Measurements from ENCODE around the gene PSMA6.
"Not testable (repeated sequence)": the region's sequence is repeated elsewhere in the genome, so short reads cannot be mapped to it uniquely, and the experiment has no call there.

Gene PSMA6

DNA sequence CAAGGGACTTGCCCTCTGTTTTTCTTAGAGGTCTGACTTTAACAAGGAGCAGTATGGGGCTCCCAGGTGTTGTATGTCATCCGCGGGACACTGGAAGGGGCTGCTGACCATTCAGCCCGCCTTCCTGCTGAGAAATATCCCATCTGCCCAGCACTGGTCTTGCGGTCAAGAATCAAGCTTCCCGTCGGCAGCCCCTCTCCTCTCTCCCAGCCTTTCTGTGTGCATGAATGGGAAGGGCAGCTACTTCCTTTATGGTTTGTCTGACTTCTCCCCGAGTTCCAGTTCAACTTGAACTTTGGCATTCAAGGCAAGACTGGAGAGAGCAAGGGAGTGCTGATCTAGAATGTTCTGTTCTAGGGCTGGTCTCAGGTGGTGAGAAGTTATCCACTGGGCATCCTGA, 51.5 kb downstream of the PSMA6 start:
- DNase-seq (ENCODE audit: low read depth): no peak
- H3K4me3 ChIP-seq (ENCODE audit: low read length): no peak overlapping the region
- TF ChIP-seq, protein P1, sequence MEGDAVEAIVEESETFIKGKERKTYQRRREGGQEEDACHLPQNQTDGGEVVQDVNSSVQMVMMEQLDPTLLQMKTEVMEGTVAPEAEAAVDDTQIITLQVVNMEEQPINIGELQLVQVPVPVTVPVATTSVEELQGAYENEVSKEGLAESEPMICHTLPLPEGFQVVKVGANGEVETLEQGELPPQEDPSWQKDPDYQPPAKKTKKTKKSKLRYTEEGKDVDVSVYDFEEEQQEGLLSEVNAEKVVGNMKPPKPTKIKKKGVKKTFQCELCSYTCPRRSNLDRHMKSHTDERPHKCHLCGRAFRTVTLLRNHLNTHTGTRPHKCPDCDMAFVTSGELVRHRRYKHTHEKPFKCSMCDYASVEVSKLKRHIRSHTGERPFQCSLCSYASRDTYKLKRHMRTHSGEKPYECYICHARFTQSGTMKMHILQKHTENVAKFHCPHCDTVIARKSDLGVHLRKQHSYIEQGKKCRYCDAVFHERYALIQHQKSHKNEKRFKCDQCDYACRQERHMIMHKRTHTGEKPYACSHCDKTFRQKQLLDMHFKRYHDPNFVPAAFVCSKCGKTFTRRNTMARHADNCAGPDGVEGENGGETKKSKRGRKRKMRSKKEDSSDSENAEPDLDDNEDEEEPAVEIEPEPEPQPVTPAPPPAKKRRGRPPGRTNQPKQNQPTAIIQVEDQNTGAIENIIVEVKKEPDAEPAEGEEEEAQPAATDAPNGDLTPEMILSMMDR (conservative IDR thresholded peaks at IDR 0.05; ENCODE audit: low read length): no peak

DNA sequence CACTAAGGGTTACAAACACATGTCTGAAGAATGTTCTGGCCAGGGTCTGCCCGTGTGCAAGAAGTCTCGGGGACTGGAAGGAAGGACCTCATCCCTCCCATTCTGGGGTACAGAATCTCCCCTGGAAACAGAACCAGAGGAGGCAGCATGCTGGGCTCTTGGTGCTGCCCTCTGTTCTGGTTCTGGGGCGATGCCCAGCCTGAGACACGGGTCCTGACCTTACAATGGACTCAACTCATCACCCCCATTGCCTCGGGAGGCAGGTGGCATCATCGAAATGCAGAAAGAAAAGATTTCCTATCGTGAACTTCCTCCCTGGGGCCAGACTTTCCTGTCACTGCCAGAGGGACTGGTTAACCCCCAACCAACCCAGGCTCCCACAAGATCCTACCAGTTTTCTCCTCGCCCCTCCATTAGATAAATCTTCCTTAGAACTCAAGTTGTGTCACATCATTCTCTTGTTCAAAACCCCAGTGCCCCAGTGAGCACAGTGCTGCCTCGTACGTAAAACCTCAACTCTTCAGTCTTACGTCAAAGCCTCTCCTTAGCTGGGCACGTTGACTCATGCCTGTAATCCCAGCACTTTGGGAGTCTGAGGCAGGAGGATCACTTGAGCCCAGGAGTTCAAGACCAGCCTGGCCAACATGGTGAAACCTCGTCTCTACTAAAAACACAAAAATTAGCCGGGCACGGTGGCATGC, 52.1 kb downstream of the PSMA6 start:
- DNase-seq (ENCODE audit: low read depth): no peak
- TF ChIP-seq, protein P1 (conservative IDR thresholded peaks at IDR 0.05; ENCODE audit: low read length): no peak
- no peak overlapping the region for H3K4me3 ChIP-seq (ENCODE audit: low read length)

DNA sequence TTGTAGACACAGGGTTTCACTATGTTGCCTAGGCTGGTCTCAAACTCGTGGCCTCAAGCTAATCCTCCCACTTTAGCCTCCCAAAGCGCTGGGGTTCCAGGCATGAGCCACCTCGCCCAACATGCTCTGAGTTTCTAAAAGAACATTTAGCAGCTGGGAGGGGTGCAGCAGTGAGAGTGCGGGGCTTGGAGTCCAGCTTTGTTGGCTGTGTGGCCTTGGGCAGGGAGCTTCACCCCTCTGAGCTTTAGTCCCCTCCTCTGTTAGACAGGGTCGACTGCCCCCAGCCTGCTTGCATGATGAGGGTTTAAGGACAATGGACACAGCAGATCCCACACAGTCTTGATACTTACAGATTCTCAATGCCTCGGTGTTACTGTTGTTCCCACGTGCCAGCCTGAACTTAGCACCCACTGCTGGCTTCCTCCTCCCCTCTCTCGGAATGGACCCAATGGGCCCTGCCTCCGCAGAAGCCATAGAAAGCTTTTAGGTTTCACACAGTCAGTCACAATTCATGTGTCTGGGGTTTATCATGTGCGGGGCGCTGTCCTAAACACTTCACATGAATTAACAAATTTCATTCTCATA, 54.6 kb downstream of the PSMA6 start:
- TF ChIP-seq, protein P1 (conservative IDR thresholded peaks at IDR 0.05; ENCODE audit: low read length): no peak
- H3K4me3 ChIP-seq (ENCODE audit: low read length): no peak overlapping the region

DNA sequence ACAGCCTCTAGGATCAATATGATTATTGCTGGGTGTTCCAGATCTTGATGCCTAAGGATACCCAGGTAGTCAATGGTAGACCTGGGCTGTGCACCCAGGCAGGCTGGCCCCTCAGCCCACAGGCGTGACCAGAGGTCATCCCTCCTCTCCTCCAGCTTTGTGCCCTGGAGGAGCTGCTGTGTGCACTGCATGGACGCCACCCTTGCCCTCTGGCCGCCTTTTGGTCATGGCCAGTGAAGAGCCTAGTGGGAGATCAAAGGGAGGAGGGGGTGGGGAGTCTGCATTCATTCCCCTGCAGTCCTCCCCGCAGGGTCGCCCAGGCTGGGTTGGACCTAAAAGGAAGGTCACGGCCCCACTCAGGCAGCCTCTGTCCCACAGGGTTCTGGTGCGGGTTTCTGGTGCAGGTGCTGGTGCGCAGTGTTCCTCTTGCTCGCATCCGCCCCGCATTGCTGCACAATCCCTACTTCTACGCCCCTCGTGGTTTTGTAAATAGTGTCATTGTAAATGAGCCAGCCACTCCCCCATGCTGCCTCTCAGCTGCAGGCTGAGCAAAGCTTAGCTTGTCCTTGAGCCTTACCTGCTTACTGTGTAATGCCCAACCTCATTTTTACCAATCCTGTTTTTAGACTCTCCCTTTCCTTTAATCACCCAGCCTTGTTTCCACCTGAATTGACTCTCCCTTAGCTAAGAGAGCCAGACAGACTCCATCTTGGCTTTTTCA, 55.3 kb downstream of the PSMA6 start:
- TF ChIP-seq, protein P1 (conservative IDR thresholded peaks at IDR 0.05; ENCODE audit: low read length): no peak
- no peak for DNase-seq (ENCODE audit: low read depth)
- no peak overlapping the region for H3K4me3 ChIP-seq (ENCODE audit: low read length)

More for the DNA sequence above, 54.6 kb downstream of the PSMA6 start:
- DNase-seq (ENCODE audit: low read depth): no peak

DNA sequence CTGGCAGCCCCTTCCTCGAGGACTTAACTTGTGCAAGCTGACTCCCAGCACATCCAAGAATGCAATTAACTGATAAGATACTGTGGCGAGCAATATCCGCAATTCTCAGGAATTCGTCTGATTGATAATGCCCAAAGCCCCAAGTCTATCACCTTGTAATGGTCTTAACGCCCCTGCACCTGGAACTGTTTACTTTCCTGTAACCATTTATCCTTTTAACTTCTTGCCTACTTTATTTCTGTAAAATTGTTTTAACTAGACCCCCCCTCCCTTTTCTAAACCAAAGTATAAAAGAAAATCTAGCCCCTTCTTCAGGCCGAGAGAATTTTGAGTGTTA, 55.8 kb downstream of the PSMA6 start:
- not testable (repeated sequence) for DNase-seq (ENCODE audit: low read depth); H3K4me3 ChIP-seq (ENCODE audit: low read length)

DNA sequence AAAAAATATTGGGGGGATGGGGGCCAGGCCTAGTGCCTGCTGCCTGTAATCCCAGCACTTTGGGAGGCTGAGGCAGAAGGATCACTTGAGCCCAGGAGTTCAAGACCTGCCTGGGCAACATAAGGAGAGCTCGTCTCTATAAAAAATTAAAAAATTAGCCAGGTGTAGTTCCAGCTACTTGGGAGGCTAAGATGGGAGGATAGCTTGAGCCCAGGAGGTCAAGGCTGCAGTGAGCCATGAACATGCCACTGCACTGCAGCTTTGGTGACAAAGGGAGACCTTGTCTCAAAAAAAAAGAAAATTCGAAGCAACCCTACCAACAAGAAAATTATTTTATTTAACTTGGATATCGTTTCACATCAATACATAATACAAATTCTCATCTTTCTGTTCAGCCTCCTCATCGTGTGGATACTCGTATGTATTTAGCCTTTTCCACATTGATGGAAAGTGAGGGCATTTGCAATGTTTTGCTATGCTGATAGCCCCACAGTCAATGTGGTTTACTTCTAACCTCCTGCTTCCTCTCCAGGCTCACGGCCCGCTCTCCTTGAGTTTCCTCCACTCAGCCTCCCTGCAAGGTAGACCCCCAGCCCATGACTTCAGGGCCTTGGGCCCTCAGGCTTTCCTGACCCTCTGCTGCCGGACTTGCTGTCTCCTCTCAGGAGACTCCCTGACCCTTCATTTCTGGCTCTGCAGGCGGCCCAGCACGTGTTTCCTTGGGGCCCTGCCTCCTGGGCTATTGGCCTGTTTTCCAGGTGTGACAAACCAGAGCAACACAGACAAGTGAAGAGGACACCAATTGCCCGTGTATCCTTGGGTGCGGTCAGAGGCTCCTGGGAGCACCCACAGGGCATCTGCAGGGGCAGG, 57.5 kb downstream of the PSMA6 start:
- no peak overlapping the region for H3K4me3 ChIP-seq (ENCODE audit: low read length)
- no peak for DNase-seq (ENCODE audit: low read depth)
- TF ChIP-seq, protein P1 (conservative IDR thresholded peaks at IDR 0.05; ENCODE audit: low read length): no peak

DNA sequence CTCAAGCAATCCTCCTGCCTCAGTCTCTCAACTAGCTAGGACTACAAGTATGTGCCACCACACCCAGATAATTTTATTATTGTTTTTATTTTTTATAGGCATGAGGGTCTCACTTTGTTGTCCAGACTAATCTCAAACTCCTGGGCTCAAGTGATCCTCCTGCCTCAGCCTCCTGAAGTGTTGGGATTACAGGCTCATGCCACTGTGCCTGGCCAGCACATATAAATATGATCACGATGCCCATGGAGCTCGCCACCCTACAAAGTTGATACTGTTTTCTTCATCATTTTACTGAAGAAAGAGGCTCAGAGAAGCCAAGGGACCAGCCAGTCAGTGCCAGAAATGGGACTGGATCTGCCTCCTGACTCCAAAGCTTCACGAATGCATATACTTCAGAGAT, 59.3 kb downstream of the PSMA6 start:
- no peak overlapping the region for H3K4me3 ChIP-seq (ENCODE audit: low read length)
- no peak for DNase-seq (ENCODE audit: low read depth)
- TF ChIP-seq, protein P1 (conservative IDR thresholded peaks at IDR 0.05; ENCODE audit: low read length): no peak
